HEK293 (cell line): ENCODE measurements around the gene KANSL3.

ENCODE experiments used
- CTCF ChIA-PET: fragments of 350-600 bp; formaldehyde crosslinking; extraction: SDS; loops from one replicate; lab custom pipeline; 2021; ENCODE audit warnings: antibody characterized with exemption; lab: Yijun Ruan, JAX
- POLR2A ChIA-PET: fragments of 300-600 bp; formaldehyde crosslinking; extraction: SDS; loops from one replicate; lab custom pipeline; 2020; ENCODE audit warnings: antibody characterized with exemption, inconsistent platforms; lab: Yijun Ruan, JAX
- H3K27ac ChIP-seq: fragments of 200-500 bp; sonication (Bioruptor generic); 2 replicates; pipeline ENCODE4 v1.5.1; 2014; ENCODE audit warnings: low read depth, low read length, control low read depth, inconsistent platforms; ENCODE audit errors: extremely low read depth
- H3K36me3 ChIP-seq, 2 experiments: fragments of 200-500 bp in 1 of 2; sonication (Bioruptor generic) in 1 of 2; 1 replicate in 1 of 2; 2 replicates in 1 of 2; pipeline ENCODE4 v1.5.1; 2014 to 2017; ENCODE audit warnings: inconsistent platforms in 2 of 2, low read length in 2 of 2; ENCODE audit not compliant: control insufficient read depth in 2 of 2, insufficient read depth in 1 of 2
- H3K4me1 ChIP-seq: fragments of 200-500 bp; sonication (Bioruptor generic); 2 replicates; pipeline ENCODE4 v1.5.1; 2014; ENCODE audit warnings: mild to moderate bottlenecking, low read length, inconsistent platforms; ENCODE audit not compliant: control insufficient read depth, insufficient read depth
- H3K4me3 ChIP-seq: 2 replicates; pipeline ENCODE4 v1.5.1; 2011; ENCODE audit warnings: low read depth, mild to moderate bottlenecking, control low read depth, low read length, moderate library complexity
- H3K9me3 ChIP-seq: fragments of 200-500 bp; sonication (Bioruptor generic); 2 replicates; pipeline ENCODE4 v1.5.1; 2014; ENCODE audit warnings: low read depth, low read length, inconsistent platforms; ENCODE audit not compliant: control insufficient read depth, insufficient read depth
- GLIS1 ChIP-seq: fragments of 450-650 bp; formaldehyde crosslinking; IDR thresholded peaks from 2 replicates; pipeline ENCODE4 v1.5.1; 2016; ENCODE audit warnings: missing biosample characterization, missing genetic modification characterization
- HOXC10 ChIP-seq: sonication (generic); formaldehyde crosslinking; IDR thresholded peaks from 2 replicates; pipeline ENCODE4 v1.8.1; 2023; ENCODE audit warnings: mild to moderate bottlenecking, missing genetic modification reagents
- PRDM2 ChIP-seq: fragments of 450-650 bp; formaldehyde crosslinking; IDR thresholded peaks from 2 replicates; pipeline ENCODE4 v1.5.1; 2016; ENCODE audit warnings: missing biosample characterization, missing genetic modification characterization, borderline replicate concordance
- PRDM4 ChIP-seq: fragments of 450-650 bp; formaldehyde crosslinking; IDR thresholded peaks from 2 replicates; pipeline ENCODE4 v1.5.1; 2017; ENCODE audit warnings: missing biosample characterization, missing genetic modification characterization
- PRDM6 ChIP-seq: fragments of 450-650 bp; formaldehyde crosslinking; IDR thresholded peaks from 2 replicates; pipeline ENCODE4 v1.5.1; 2017; ENCODE audit warnings: missing biosample characterization, missing genetic modification characterization
- SP7 ChIP-seq: fragments of 450-650 bp; formaldehyde crosslinking; IDR thresholded peaks from 2 replicates; pipeline ENCODE4 v1.5.1; 2016; ENCODE audit warnings: missing biosample characterization, missing genetic modification characterization
- ZBTB21 ChIP-seq: fragments of 450-650 bp; formaldehyde crosslinking; IDR thresholded peaks from 2 replicates; pipeline ENCODE4 v1.5.1; 2017; ENCODE audit warnings: missing biosample characterization, missing genetic modification characterization
- ZFHX2 ChIP-seq: fragments of 450-650 bp; formaldehyde crosslinking; conservative IDR thresholded peaks from 2 replicates; pipeline ENCODE4 v1.5.1; 2016; ENCODE audit warnings: missing biosample characterization, missing genetic modification characterization
- ZFP69B ChIP-seq: fragments of 450-650 bp; formaldehyde crosslinking; IDR thresholded peaks from 2 replicates; pipeline ENCODE4 v1.5.1; 2016; ENCODE audit warnings: missing biosample characterization, missing genetic modification characterization
- ZNF132 ChIP-seq: fragments of 450-650 bp; formaldehyde crosslinking; IDR thresholded peaks from 2 replicates; pipeline ENCODE4 v1.5.1; 2017; ENCODE audit warnings: missing biosample characterization, missing genetic modification characterization, borderline replicate concordance
- ZNF211 ChIP-seq: fragments of 450-650 bp; formaldehyde crosslinking; IDR thresholded peaks from 2 replicates; pipeline ENCODE4 v1.5.1; 2016; ENCODE audit warnings: low read depth, missing biosample characterization, missing genetic modification characterization
- ZNF571 ChIP-seq: fragments of 450-650 bp; formaldehyde crosslinking; IDR thresholded peaks from 2 replicates; pipeline ENCODE4 v1.5.0; 2017; ENCODE audit warnings: missing biosample characterization, missing genetic modification characterization
- ZNF596 ChIP-seq: fragments of 450-650 bp; IDR thresholded peaks from 2 replicates; pipeline ENCODE4 v1.5.0; 2018; ENCODE audit warnings: missing biosample characterization, mild to moderate bottlenecking, missing genetic modification characterization, moderate library complexity
- ZNF701 ChIP-seq: fragments of 450-650 bp; formaldehyde crosslinking; IDR thresholded peaks from 2 replicates; pipeline ENCODE4 v1.5.1; 2016; ENCODE audit warnings: missing biosample characterization, missing genetic modification characterization
- ZNF792 ChIP-seq: fragments of 450-650 bp; formaldehyde crosslinking; IDR thresholded peaks from 2 replicates; pipeline ENCODE4 v1.5.1; 2016; ENCODE audit warnings: missing biosample characterization, missing genetic modification characterization
- ZSCAN4 ChIP-seq: fragments of 450-650 bp; formaldehyde crosslinking; IDR thresholded peaks from 2 replicates; pipeline ENCODE4 v1.5.1; 2017; ENCODE audit warnings: missing biosample characterization, missing genetic modification characterization

Gene KANSL3

GRCh38 chr2:96626553-96626942, 11.6 kb downstream of the KANSL3 start (continued):
- no peak for TF ChIP-seq SP7 (tag by site-specific recombination)
- no peak for TF ChIP-seq ZFP69B (tag by site-specific recombination)
- TF ChIP-seq ZNF596 (tag by site-specific recombination) = no peak
- no peak for TF ChIP-seq ZNF792 (tag by site-specific recombination)
- TF ChIP-seq ZNF132 (tag by site-specific recombination) = no peak
- no peak for TF ChIP-seq PRDM2
- no peak for TF ChIP-seq ZBTB21 (tag by site-specific recombination)
- no peak for TF ChIP-seq PRDM4 (tag by site-specific recombination)
- no peak for TF ChIP-seq ZNF571 (tag by site-specific recombination)
- TF ChIP-seq ZSCAN4 (tag by site-specific recombination) = no peak
- no peak for TF ChIP-seq ZFHX2 (tag by site-specific recombination)
- TF ChIP-seq HOXC10 (CRISPR knock-in tag) = no peak
- TF ChIP-seq ZNF701 (tag by site-specific recombination) = no peak

GRCh38 chr2:96625571-96626552, 12.2 kb downstream of the KANSL3 start:
- H3K4me1 ChIP-seq = peaks cover 12% of the 10 kb centered on the region
- H3K27ac ChIP-seq = no peak overlapping the region
- POLR2A ChIA-PET = no interaction called here
- H3K9me3 ChIP-seq = no peaks in the 10 kb centered on the region
- TF ChIP-seq ZNF211 (tag by site-specific recombination) (no peak), GLIS1 (peak; percentile 74), SP7 (tag by site-specific recombination) (peak; percentile 20; the same call in 1 of the 2 replicates), PRDM6 (tag by site-specific recombination) (0 out of 2 replicates have a peak, but pooled peaks have one; percentile 43)
- H3K36me3 ChIP-seq = peaks cover 48 to 54% of the 10 kb centered on the region in 2 experiments
- CTCF ChIA-PET = interaction anchor here (0.6 kb wide), 3 partner anchors 191 to 452 kb away, joined by 3 read pairs; no protein-coding TSS in a partner anchor
- no peak overlapping the region for H3K4me3 ChIP-seq
